Kidney epithelial cell (primary cell): ENCODE data around the gene CPSF4. TPM values are rescaled to one million over a fixed set of nuclear protein-coding genes. Genes with fewer than 3 reads are reported as not detected.

Experiments
- DNase-seq: peaks from one replicate; pipeline ENCODE4 v3.0.0-alpha.2; 2010; ENCODE audit warnings: low read depth
- H3K27me3 ChIP-seq: 2 replicates; pipeline ENCODE4 v1.6.0; 2011; ENCODE audit warnings: low read length; ENCODE audit not compliant: control insufficient read depth, insufficient read depth
- H3K36me3 ChIP-seq: 2 replicates; pipeline ENCODE4 v1.5.1; 2011; ENCODE audit warnings: low read length; ENCODE audit not compliant: control insufficient read depth, insufficient read depth
- H3K4me3 ChIP-seq: 2 replicates; pipeline ENCODE4 v1.5.1; 2011; ENCODE audit warnings: low read depth, mild to moderate bottlenecking, control low read depth, low read length
- CTCF ChIP-seq: IDR thresholded peaks from 2 replicates; pipeline ENCODE4 v1.5.1; 2011; ENCODE audit warnings: mild to moderate bottlenecking, moderate library complexity, low read length, control low read depth, inconsistent platforms; ENCODE audit not compliant: insufficient read depth, poor library complexity, severe bottlenecking
- total RNA-seq: library from RNA; depleted of rRNA; stranded (reverse); fragments of >200 nt; gene quantifications from 2 replicates; pipeline ENCODE4 v1.2.3, GENCODE V29; 2015

The CPSF4 gene
- 31.7 and 38.4 TPM in 2 replicates for total RNA-seq

- DNase-seq = peak; percentile 79
- TF ChIP-seq CTCF = no peak
- Histone ChIP-seq H3K36me3 (peaks cover 1% of the 10 kb centered on the region), H3K4me3 (peak within 1 kb of the TSS; percentile 99), H3K27me3 (no peaks in the 10 kb centered on the region)
Observed at GRCh38 chr7:99438573-99439480, at the start of gene CPSF4, which contains the start of gene PTCD1. TSS of gene CPSF4 (plus strand) at chr7:99438943. CDS start at chr7:99439083, 140 bp downstream. TSS of gene PTCD1 (minus strand) at chr7:99438798. CDS start at chr7:99435242, 3,556 bp downstream.

- no peak for DNase-seq
- Histone ChIP-seq H3K4me3 (no peak overlapping the region), H3K27me3 (no peaks in the 10 kb centered on the region), H3K36me3 (peaks cover 11% of the 10 kb centered on the region)
- TF ChIP-seq CTCF = no peak
Observed at GRCh38 chr7:99389772-99390171, 49.0 kb upstream of the CPSF4 start.

- TF ChIP-seq CTCF = no peak
- Histone ChIP-seq H3K27me3 (no peaks in the 10 kb centered on the region), H3K4me3 (no peak overlapping the region), H3K36me3 (peaks cover 11% of the 10 kb centered on the region)
- no peak for DNase-seq
Observed at GRCh38 chr7:99390941-99391602, 47.7 kb upstream of the CPSF4 start.

- no peak for TF ChIP-seq CTCF
- peaks cover 11% of the 10 kb centered on the region for H3K36me3 ChIP-seq
- H3K27me3 ChIP-seq = no peaks in the 10 kb centered on the region
- H3K4me3 ChIP-seq = no peak overlapping the region
- no peak for DNase-seq
Observed at GRCh38 chr7:99392046-99392445, 46.7 kb upstream of the CPSF4 start.

GRCh38 chr7:99392659-99393354 is 45.9 kb upstream of the CPSF4 start:
- H3K36me3 ChIP-seq = peaks cover 16% of the 10 kb centered on the region
- H3K4me3 ChIP-seq = peak overlapping the region; percentile 27
- no peak for DNase-seq
- no peaks in the 10 kb centered on the region for H3K27me3 ChIP-seq
- TF ChIP-seq CTCF = no peak
